Activated CD4-positive, alpha-beta memory T cell treated with anti-CD3 and anti-CD28 coated beads, Interleukin-2, amount 10 ng/mL, durations not matched to agents 7 days and 5 days (primary cell): Measurements from ENCODE around the gene TMEM273. TPM values are rescaled to one million over a fixed set of nuclear protein-coding genes. Genes with fewer than 3 reads are reported as not detected.

Experiments
- CTCF ChIA-PET: fragments of 350-600 bp; sonication (Branson Sonifier 250); formaldehyde crosslinking; loops from one replicate; lab custom pipeline; 2021; ENCODE audit warnings: antibody characterized with exemption, inconsistent platforms; lab: Charles Lee
- POLR2A ChIA-PET: fragments of 350-600 bp; sonication (Branson Sonifier 250); formaldehyde crosslinking; loops from one replicate; lab custom pipeline; 2021; ENCODE audit warnings: antibody characterized with exemption; lab: Charles Lee
- DNase-seq: peaks from one replicate; pipeline ENCODE4 v3.0.0-alpha.2; 2020
- H3K27ac Mint-ChIP-seq: one replicate; pipeline ENCODE4 v1.8.0; 2021; ENCODE audit warnings: mild to moderate bottlenecking, mixed read lengths
- H3K27me3 Mint-ChIP-seq: one replicate; pipeline ENCODE4 v1.8.0; 2021; ENCODE audit warnings: mixed read lengths
- H3K36me3 Mint-ChIP-seq: one replicate; pipeline ENCODE4 v1.8.0; 2021; ENCODE audit warnings: low read depth, mixed read lengths
- H3K4me1 Mint-ChIP-seq: one replicate; pipeline ENCODE4 v1.8.0; 2021; ENCODE audit warnings: mixed read lengths
- H3K4me3 Mint-ChIP-seq: one replicate; pipeline ENCODE4 v1.8.0; 2021; ENCODE audit warnings: mild to moderate bottlenecking, mixed read lengths
- H3K9me3 Mint-ChIP-seq: one replicate; pipeline ENCODE4 v1.8.0; 2021; ENCODE audit warnings: mixed read lengths
- total RNA-seq, 2 experiments: library from RNA; stranded (reverse); gene quantifications; one replicate each; pipeline ENCODE4 v1.2.3, GENCODE V29; 2021

TMEM273 gene
- total RNA-seq, 2 experiments from 2014 or later, result 98.2 to 100 TPM

GRCh38 chr10:49172777-49173132 is 15.4 kb downstream of the TMEM273 start:
- Mint-ChIP-seq H3K36me3 (peaks cover 37% of the 10 kb centered on the region), H3K9me3 (no peaks in the 10 kb centered on the region), H3K4me1 (peaks cover 80% of the 10 kb centered on the region), H3K27ac (no peak overlapping the region), H3K4me3 (no peak overlapping the region), H3K27me3 (no peaks in the 10 kb centered on the region)
- ChIA-PET CTCF (interaction anchor here (1.6 to 2.1 kb wide), 2 partner anchors 9 to 11 kb away, joined by 5 read pairs; no protein-coding TSS in a partner anchor), POLR2A (no interaction called here)
- DNase-seq, result no peak

GRCh38 chr10:49172061-49172776 is 16.0 kb downstream of the TMEM273 start:
- no peak overlapping the region for H3K27ac Mint-ChIP-seq
- H3K27me3 Mint-ChIP-seq, result no peaks in the 10 kb centered on the region
- CTCF ChIA-PET, result interaction anchor here (1.6 to 2.1 kb wide), 2 partner anchors 8 to 10 kb away, joined by 5 read pairs; no protein-coding TSS in a partner anchor
- POLR2A ChIA-PET, result no interaction called here
- H3K4me1 Mint-ChIP-seq, result peaks cover 77% of the 10 kb centered on the region
- H3K9me3 Mint-ChIP-seq, result no peaks in the 10 kb centered on the region
- peaks cover 36% of the 10 kb centered on the region for H3K36me3 Mint-ChIP-seq
- no peak overlapping the region for H3K4me3 Mint-ChIP-seq
- DNase-seq, result no peak

GRCh38 chr10:49171326-49172060 is 16.7 kb downstream of the TMEM273 start:
- DNase-seq, result no peak
- POLR2A ChIA-PET, result no interaction called here
- CTCF ChIA-PET, result no interaction called here
- H3K27ac Mint-ChIP-seq, result no peak overlapping the region
- H3K4me1 Mint-ChIP-seq, result peaks cover 76% of the 10 kb centered on the region
- no peaks in the 10 kb centered on the region for H3K27me3 Mint-ChIP-seq
- H3K9me3 Mint-ChIP-seq, result no peaks in the 10 kb centered on the region
- no peak overlapping the region for H3K4me3 Mint-ChIP-seq
- peaks cover 38% of the 10 kb centered on the region for H3K36me3 Mint-ChIP-seq

- Mint-ChIP-seq H3K4me3 (no peak overlapping the region), H3K36me3 (peaks cover 40% of the 10 kb centered on the region), H3K27ac (peak overlapping the region; percentile 24), H3K9me3 (no peaks in the 10 kb centered on the region), H3K27me3 (no peaks in the 10 kb centered on the region), H3K4me1 (peaks cover 72% of the 10 kb centered on the region)
- ChIA-PET POLR2A (interaction anchor here (1.2 kb wide), 1 partner anchor 18 kb away, joined by 3 read pairs; the partner anchor contains the start of gene TMEM273), CTCF (interaction anchor here (1.0 kb wide), 1 partner anchor 15 kb away, joined by 3 read pairs; no protein-coding TSS in a partner anchor)
- DNase-seq, result no peak
These were observed 17.4 kb downstream of the TMEM273 start for GRCh38 chr10:49170632-49171325.

- no peak for DNase-seq
- Mint-ChIP-seq H3K4me1 (peaks cover 65% of the 10 kb centered on the region), H3K27me3 (no peaks in the 10 kb centered on the region), H3K4me3 (no peak overlapping the region), H3K36me3 (peaks cover 40% of the 10 kb centered on the region), H3K9me3 (no peaks in the 10 kb centered on the region), H3K27ac (peak overlapping the region; percentile 19)
- POLR2A ChIA-PET, result interaction anchor here (1.2 kb wide), 1 partner anchor 19 kb away, joined by 3 read pairs; the partner anchor contains the start of gene TMEM273
- CTCF ChIA-PET, result interaction anchor here (1.0 kb wide), 1 partner anchor 14 kb away, joined by 3 read pairs; no protein-coding TSS in a partner anchor
These were observed 18.4 kb downstream of the TMEM273 start for GRCh38 chr10:49169776-49170175.

- no peak overlapping the region for H3K4me3 Mint-ChIP-seq
- no peaks in the 10 kb centered on the region for H3K9me3 Mint-ChIP-seq
- POLR2A ChIA-PET, result no interaction called here
- peaks cover 41% of the 10 kb centered on the region for H3K36me3 Mint-ChIP-seq
- CTCF ChIA-PET, result no interaction called here
- peak overlapping the region; percentile 40 for H3K27ac Mint-ChIP-seq
- H3K27me3 Mint-ChIP-seq, result no peaks in the 10 kb centered on the region
- no peak for DNase-seq
- H3K4me1 Mint-ChIP-seq, result peaks cover 65% of the 10 kb centered on the region
These were observed 19.2 kb downstream of the TMEM273 start for GRCh38 chr10:49168831-49169500.

GRCh38 chr10:49168171-49168540 is 20.0 kb downstream of the TMEM273 start:
- peak overlapping the region; percentile 0 for H3K27ac Mint-ChIP-seq

GRCh38 chr10:49167425-49168170 is 20.6 kb downstream of the TMEM273 start:
- no peaks in the 10 kb centered on the region for H3K27me3 Mint-ChIP-seq
- peaks cover 58% of the 10 kb centered on the region for H3K4me1 Mint-ChIP-seq
- POLR2A ChIA-PET, result interaction anchor here (1.2 kb wide), 1 partner anchor 10 kb away, joined by 6 read pairs; no protein-coding TSS in a partner anchor
- peak overlapping the region; percentile 60 for H3K27ac Mint-ChIP-seq
- peaks cover 48% of the 10 kb centered on the region for H3K36me3 Mint-ChIP-seq
- DNase-seq, result no peak
- H3K9me3 Mint-ChIP-seq, result no peaks in the 10 kb centered on the region
- no peak overlapping the region for H3K4me3 Mint-ChIP-seq
- CTCF ChIA-PET, result interaction anchor here (1.0 to 1.5 kb wide), 2 partner anchors 509 to 511 kb away, joined by 3 to 5 read pairs; no protein-coding TSS in a partner anchor

More at GRCh38 chr10:49168171-49168540, 20.0 kb downstream of the TMEM273 start:
- no peak for DNase-seq
- Mint-ChIP-seq H3K4me3 (no peak overlapping the region), H3K36me3 (peaks cover 43% of the 10 kb centered on the region), H3K4me1 (peaks cover 60% of the 10 kb centered on the region), H3K9me3 (no peaks in the 10 kb centered on the region), H3K27me3 (no peaks in the 10 kb centered on the region)
- CTCF ChIA-PET, result interaction anchor here (1.5 kb wide), 1 partner anchor 510 kb away, joined by 5 read pairs; no protein-coding TSS in a partner anchor
- POLR2A ChIA-PET, result interaction anchor here (1.2 kb wide), 1 partner anchor 10 kb away, joined by 6 read pairs; no protein-coding TSS in a partner anchor

- Mint-ChIP-seq H3K27ac (peak overlapping the region; percentile 60), H3K36me3 (peaks cover 56% of the 10 kb centered on the region), H3K4me1 (peaks cover 57% of the 10 kb centered on the region), H3K9me3 (no peaks in the 10 kb centered on the region), H3K4me3 (no peak overlapping the region), H3K27me3 (no peaks in the 10 kb centered on the region)
- ChIA-PET POLR2A (no interaction called here), CTCF (interaction anchor here (1.0 to 1.5 kb wide), 2 partner anchors 509 to 510 kb away, joined by 3 to 5 read pairs; no protein-coding TSS in a partner anchor)
- DNase-seq, result no peak
These were observed 21.4 kb downstream of the TMEM273 start for GRCh38 chr10:49166484-49167400.

- H3K27me3 Mint-ChIP-seq, result no peaks in the 10 kb centered on the region
- POLR2A ChIA-PET, result no interaction called here
- DNase-seq, result no peak
- H3K4me1 Mint-ChIP-seq, result peaks cover 56% of the 10 kb centered on the region
- no peak overlapping the region for H3K4me3 Mint-ChIP-seq
- CTCF ChIA-PET, result no interaction called here
- H3K9me3 Mint-ChIP-seq, result no peaks in the 10 kb centered on the region
- H3K27ac Mint-ChIP-seq, result peak overlapping the region; percentile 27
- peaks cover 61% of the 10 kb centered on the region for H3K36me3 Mint-ChIP-seq
These were observed 22.2 kb downstream of the TMEM273 start for GRCh38 chr10:49165821-49166483.
